ENCODE results near the gene TRIM52. TPM values are rescaled to one million over a fixed set of nuclear protein-coding genes. Genes with fewer than 3 reads are reported as not detected.
A peak's percentile ranks its signal among the peaks of the same experiment; 100 is the strongest.
"Not testable (repeated sequence)": the region's sequence is repeated elsewhere in the genome, so short reads cannot be mapped to it uniquely, and the experiment has no call there.

Gene TRIM52
- total RNA-seq (10 to 100 TPM in 1 of 6 donors, 1 to 10 TPM in 5; 5.6 to 10.4 (median 7.4) TPM), polyA plus RNA-seq (10 to 100 TPM; 12.8 to 18.1 TPM)

DNA sequence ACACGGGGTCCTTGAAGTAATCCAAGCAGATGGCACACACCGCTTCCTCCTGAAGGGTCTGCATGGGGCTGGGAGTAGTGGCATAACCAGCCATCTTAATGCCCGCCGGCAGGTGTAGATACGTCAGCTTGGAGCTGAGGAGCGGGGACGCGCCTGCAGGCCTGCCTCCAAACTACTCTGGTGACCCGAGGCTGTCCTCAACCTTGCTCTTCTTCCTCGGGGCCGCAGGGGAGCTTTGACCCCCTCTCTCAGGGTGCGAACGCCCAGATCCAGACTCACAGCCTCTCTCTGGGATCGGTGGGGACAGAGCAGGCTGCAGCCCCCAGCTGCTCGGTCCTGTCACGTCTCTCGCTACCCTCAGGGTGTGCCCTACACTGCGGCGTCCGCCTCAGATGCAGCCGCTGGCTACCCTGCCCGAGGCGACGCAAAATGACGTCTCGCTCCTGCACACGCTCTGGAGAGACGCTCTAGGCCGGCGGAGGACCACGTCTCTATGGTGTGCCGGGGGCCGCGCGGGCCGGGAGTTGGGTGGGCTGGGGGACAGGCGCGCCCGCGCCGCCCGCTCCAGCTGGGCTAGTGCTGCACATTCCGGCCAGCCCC lies at the start of gene TRIM52:
TSS of gene TRIM52 (minus strand) at position 424 of the 600 bp plus-strand sequence. CDS start at position 94, 330 bp downstream.
- ATAC-seq = peak; percentile 91 to 96 (median 92)
- peak within 1 kb of the TSS; percentile 96 to 99 (median 99) for H3K27ac ChIP-seq
- intact Hi-C loops (cut with DNase I) = no loop called here
- no peaks in the 10 kb centered on the region for H3K36me3 ChIP-seq
- 0 to 1% methylated on average over 39 to 43 of the region's 43 CpGs for WGBS, 2 donors
- H3K9me3 ChIP-seq = no peaks in the 10 kb centered on the region
- H3K4me1 ChIP-seq = peaks cover 14 to 37% (median 19%) of the 10 kb centered on the region in 3 donors
- no peaks in the 10 kb centered on the region for H3K27me3 ChIP-seq
- no peak for FAIRE-seq
- H3K4me3 ChIP-seq = peak within 1 kb of the TSS; percentile 70 to 97 (median 94)
- peak; percentile 88 to 96 (median 90) for DNase-seq
- TF ChIP-seq, protein P1, sequence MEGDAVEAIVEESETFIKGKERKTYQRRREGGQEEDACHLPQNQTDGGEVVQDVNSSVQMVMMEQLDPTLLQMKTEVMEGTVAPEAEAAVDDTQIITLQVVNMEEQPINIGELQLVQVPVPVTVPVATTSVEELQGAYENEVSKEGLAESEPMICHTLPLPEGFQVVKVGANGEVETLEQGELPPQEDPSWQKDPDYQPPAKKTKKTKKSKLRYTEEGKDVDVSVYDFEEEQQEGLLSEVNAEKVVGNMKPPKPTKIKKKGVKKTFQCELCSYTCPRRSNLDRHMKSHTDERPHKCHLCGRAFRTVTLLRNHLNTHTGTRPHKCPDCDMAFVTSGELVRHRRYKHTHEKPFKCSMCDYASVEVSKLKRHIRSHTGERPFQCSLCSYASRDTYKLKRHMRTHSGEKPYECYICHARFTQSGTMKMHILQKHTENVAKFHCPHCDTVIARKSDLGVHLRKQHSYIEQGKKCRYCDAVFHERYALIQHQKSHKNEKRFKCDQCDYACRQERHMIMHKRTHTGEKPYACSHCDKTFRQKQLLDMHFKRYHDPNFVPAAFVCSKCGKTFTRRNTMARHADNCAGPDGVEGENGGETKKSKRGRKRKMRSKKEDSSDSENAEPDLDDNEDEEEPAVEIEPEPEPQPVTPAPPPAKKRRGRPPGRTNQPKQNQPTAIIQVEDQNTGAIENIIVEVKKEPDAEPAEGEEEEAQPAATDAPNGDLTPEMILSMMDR (IDR thresholded peaks at IDR 0.05) = no peak

DNA sequence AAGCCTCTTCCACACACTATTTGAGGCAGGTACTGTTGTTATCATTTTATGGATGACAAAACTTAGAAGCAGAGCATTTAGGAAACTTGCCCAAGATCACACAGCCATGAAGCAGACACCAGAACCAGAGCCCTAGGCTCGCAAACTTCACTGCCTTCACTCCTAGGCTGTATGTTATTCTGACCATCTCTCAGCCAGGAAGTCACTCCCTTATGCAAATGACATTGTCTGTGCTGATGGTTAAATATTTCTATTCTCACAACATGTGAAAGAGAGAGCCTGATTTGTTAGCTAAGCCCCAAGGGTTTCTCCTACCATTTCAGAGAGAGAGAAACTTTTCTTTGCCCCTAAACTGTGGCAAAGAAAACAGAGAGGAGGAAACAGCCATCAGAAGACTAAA lies 26.4 kb upstream of the TRIM52 start:
- H3K4me3 ChIP-seq; H3K36me3 ChIP-seq; ATAC-seq; intact Hi-C loops (cut with DNase I); H3K9me3 ChIP-seq; FAIRE-seq; DNase-seq; H3K4me1 ChIP-seq; H3K27me3 ChIP-seq; H3K27ac ChIP-seq: not testable (repeated sequence)
- WGBS, 2 donors = 71 to 85% methylated on average over 1 of the region's 1 CpG

DNA sequence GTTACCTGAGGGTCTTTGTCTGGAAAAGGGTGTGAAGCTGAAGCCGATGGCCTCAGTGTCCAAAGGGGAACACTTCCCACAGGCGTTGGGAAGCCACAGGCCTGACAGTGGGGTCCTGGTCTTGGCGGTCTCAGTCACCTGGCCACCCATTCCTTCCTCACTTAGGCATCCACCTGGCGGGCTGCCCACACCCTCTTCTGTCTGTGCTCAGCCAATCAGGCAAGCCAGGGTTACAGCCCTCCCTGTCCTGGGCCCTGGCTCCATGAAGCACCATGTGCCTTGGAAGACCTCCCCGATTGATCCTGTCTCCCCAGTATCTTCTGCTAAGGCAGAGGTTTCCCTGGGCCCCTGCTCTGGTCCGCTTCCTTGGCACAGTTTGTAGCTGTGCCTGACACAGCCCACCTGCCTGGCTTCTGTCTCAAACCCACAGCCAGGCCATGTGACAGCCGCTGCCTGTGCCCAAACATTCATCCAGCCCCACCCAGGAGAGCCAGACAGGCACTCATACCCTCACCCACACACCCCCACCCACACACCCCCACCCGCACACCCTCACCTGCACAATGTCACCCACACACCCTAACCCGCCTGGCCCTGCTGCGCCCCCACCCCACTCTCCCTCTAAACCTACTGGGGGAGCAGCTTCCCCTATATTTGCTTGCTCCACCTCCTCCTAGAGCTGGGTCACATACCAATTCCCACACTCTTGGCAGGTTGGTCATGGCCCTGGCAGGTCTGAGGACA lies 25.2 kb upstream of the TRIM52 start:
- DNase-seq; H3K27me3 ChIP-seq; H3K9me3 ChIP-seq; H3K4me3 ChIP-seq; H3K36me3 ChIP-seq; H3K4me1 ChIP-seq; ATAC-seq; intact Hi-C loops (cut with DNase I); H3K27ac ChIP-seq; FAIRE-seq: not testable (repeated sequence)
- WGBS, 2 donors = 88 to 98% methylated on average over 10 of the region's 10 CpGs

DNA sequence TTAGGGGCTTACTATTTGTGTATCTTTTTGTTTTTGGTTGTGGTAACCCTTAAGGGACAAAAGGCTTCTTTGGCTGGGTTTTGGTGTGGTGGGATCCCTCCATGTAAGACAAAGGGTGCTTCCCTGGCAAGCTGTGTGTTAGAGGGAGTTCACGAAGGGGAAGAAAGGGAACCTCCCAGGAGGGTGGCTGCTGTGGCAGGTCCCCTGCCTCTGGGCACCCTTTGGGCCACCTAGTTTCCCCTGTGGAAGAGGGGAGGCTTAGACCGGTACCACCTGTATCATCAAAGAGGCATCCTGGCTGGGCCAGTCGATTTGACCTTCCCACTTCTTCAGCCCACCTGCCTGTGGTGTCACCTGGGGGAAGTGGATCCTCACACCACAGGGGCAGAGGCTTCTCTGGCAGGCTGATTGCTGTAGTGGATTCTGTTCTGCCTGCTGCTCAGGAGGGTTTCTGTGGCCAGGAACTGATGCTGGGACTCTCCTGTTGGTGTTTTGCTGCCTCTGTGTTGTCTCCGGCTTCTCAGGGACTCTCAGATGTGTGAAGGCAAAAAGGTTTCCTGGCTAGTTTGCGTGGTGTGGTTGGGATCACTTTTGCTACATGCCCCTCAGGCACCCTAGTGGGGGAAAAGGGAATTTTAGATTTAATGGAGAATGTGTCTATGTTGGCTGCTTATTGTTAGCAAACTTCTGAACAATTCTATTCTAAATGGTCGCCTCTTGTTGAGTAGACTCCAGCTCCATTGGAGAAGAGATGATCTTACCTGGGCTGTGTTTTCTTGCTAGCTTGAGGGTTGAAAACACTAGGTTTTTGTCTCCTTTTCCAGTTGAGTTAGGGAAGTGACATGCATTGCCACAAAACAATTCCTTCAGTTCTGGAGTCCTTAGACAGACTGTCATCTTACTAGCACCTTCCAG lies 23.2 kb upstream of the TRIM52 start:
- H3K4me3 ChIP-seq; H3K9me3 ChIP-seq; FAIRE-seq; DNase-seq; H3K27me3 ChIP-seq; H3K36me3 ChIP-seq; H3K27ac ChIP-seq; intact Hi-C loops (cut with DNase I); H3K4me1 ChIP-seq; ATAC-seq: not testable (repeated sequence)
- 53 to 70% methylated on average over 5 to 6 of the region's 6 CpGs for WGBS, 2 donors

DNA sequence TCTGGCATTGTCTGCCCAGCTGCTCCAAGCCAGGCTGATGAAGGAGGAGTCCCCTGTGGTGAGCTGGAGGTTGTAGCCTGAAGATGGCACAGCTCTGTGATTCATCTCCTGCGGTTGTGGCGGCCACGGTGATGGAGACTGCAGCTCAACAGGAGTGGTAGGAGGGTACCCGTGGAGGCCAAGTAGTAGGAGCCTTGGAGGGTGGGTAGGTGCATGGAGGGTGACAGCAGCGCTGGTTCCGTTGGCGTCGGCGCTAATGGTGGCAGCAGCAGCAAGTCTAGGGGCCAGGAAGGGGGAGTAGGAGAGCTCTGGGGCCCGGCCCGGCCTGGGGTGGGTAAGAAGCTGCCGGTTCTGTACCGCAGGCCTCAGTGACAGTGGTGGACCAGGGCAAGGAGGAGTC lies 22.4 kb upstream of the TRIM52 start:
- Histone ChIP-seq H3K27ac (no peak overlapping the region), H3K36me3 (no peaks in the 10 kb centered on the region), H3K4me1 (no peaks in the 10 kb centered on the region), H3K4me3 (no peak overlapping the region), H3K9me3 (no peaks in the 10 kb centered on the region), H3K27me3 (no peaks in the 10 kb centered on the region)
- no peak for DNase-seq
- WGBS, 2 donors = 74 to 84% methylated on average over 13 of the region's 13 CpGs
- intact Hi-C loops (cut with DNase I) = no loop called here
- TF ChIP-seq, protein P1 (IDR thresholded peaks at IDR 0.05) = no peak
- no peak for ATAC-seq
- FAIRE-seq = no peak

DNA sequence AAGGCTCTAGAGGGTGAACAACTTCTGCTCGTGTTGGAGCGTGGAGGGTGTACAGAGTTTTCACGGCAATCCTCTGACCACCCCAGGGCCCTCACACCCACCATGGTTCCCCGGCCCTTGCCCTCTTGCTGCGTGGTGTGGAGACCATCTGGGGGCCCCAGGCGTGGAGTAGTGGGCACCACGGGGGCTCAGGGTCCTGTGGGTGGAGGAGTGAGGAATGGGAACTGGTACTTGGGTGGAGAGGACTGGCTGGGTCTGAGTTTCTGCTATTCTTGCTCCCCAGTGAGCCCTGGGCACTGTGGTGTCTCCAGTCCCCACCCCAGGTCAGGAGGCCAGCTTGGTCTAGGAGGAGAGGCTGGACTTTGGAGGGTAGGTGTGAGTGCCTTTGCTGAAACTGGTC lies 21.9 kb upstream of the TRIM52 start:
- ATAC-seq = no peak
- H3K27me3 ChIP-seq = no peaks in the 10 kb centered on the region
- TF ChIP-seq, protein P1 (IDR thresholded peaks at IDR 0.05) = no peak
- H3K36me3 ChIP-seq = no peaks in the 10 kb centered on the region
- 85 to 87% methylated on average over 7 of the region's 7 CpGs for WGBS, 2 donors
- no peaks in the 10 kb centered on the region for H3K9me3 ChIP-seq
- DNase-seq = no peak
- no peak for FAIRE-seq
- H3K4me3 ChIP-seq = no peak overlapping the region
- no peak overlapping the region for H3K27ac ChIP-seq
- intact Hi-C loops (cut with DNase I) = no loop called here
- no peaks in the 10 kb centered on the region for H3K4me1 ChIP-seq

DNA sequence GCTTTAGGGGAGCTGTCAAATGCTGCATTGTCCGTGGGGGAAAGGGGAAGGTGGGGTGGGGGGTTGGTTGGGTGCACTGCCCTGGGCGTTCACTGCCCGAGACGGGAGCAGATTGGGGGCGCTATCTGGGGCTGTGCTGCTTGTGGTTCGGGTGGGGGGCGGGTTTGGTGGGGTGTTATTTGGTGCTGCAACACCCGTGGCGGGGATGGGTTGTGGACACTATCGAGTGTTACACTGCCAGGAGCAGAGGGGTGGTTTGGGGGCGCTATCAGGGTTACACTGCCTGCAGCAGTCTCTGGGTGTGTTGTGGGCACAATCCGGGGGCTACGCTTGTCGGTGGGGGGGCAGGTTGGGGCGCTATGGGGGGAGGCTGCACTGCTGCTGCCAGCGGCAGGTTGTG lies 21.5 kb upstream of the TRIM52 start:
- intact Hi-C loops (cut with DNase I); H3K4me1 ChIP-seq; H3K9me3 ChIP-seq; H3K36me3 ChIP-seq; H3K4me3 ChIP-seq; H3K27ac ChIP-seq; FAIRE-seq; H3K27me3 ChIP-seq; ATAC-seq: not testable (repeated sequence)
- DNase-seq = peak in 1 of 6 donors; percentile 58
- 72 to 82% methylated on average over 15 to 16 of the region's 16 CpGs for WGBS, 2 donors

All from pancreas (tissue), 10 donors.